HG02973 (cell line): ENCODE results near the gene COBL.

ENCODE experiments used
- ATAC-seq: cut with Tn5 transposase; IDR thresholded peaks from one replicate; pipeline ENCODE4 v1.9.1; 2021; ENCODE audit warnings: moderate library complexity; ENCODE audit not compliant: unreplicated experiment

COBL gene

DNA sequence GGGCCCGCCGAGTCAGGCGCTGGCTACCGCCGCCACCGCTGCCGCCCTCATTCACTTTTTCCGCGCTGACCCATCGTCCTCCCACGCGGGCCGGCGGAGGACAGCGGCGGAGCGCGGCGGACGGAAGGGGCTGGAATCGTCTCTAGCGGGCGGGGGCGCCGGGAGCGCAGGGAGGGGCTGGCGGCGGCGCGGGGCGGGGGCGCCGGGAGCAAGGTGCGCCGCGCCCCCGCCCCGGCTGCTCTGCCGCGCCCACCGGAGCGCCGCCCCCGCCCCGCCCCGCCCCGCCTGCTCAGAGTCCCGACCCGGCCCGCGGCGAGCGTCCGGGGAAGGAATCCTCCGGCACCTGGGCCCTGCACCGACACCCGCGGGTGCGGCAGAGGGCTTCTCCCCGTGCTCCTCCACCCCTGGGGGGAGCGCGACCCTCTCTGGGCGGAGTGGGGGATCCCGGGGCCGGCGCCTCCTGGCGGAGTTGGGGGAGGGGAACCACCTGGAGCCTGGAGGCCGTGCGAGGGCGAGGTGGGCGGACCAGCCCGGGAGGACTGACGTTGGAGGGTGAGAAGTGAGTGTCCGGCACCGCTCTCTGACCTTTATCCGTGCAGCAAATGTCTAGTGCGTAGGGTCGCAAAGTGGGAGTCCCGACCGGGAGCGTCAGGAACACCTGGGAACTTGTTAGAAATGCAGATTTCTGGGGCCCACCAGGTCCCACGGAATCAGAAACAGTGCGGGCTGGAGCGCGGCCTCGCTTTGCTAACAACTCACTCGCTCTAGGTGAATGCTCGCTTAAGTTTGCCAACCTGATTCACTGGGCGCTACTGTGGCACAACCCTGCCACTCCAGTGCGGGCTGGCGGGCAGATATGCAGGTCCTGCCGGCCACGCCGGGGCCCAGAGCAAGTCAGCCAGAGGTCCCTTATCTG is at the start of gene COBL:
Gene COBL (minus strand): TSS at position 144 of the 916 bp plus-strand sequence. CDS start 176 bp downstream, outside the sequence.
- ATAC-seq = no peak

DNA sequence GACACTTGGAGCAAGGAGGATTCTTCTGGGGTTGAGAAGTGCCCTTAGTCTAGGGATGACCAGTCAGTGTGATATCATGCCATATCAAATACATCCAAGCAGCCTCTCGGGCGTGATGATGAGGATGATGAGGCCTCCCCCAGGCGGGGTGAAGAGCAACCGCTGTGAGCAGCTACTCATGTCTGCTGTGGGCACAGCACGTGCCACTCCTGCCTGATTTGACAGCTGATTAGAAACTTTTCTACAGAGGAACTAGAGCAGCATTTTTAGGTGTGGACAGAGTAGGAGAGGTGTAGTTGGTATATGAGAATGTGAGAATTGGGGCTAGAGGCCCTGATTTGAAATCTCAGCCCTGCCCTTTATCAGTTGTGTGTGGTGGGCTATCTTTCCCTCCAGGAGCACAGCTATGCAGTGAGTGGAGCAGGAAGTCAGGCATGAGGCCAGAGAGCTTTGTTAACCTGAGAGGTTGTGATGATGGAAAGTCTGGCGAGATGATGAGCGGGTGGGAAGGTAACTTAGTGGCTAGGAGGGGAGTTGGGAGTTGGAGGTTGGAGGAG is 49.6 kb upstream of the COBL start:
- ATAC-seq = no peak

DNA sequence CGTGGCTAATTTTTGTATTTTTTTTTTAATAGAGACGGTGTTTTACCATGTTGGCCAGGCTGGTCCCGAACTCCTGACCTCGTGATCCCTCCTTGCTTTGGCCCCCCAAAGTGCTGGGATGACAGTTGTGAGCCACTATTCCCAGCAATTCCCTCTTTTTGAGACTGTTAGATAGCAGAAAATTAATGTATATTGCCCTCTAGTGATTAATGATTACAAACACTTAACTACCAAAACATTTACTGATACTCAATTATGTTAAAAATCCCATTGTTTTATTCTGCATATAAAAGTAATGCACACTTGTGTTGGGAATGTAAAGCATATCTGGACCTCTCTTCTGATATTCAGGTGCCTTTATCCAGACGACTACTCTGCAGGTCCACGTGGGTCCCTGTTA is 41.2 kb upstream of the COBL start:
- no peak for ATAC-seq

DNA sequence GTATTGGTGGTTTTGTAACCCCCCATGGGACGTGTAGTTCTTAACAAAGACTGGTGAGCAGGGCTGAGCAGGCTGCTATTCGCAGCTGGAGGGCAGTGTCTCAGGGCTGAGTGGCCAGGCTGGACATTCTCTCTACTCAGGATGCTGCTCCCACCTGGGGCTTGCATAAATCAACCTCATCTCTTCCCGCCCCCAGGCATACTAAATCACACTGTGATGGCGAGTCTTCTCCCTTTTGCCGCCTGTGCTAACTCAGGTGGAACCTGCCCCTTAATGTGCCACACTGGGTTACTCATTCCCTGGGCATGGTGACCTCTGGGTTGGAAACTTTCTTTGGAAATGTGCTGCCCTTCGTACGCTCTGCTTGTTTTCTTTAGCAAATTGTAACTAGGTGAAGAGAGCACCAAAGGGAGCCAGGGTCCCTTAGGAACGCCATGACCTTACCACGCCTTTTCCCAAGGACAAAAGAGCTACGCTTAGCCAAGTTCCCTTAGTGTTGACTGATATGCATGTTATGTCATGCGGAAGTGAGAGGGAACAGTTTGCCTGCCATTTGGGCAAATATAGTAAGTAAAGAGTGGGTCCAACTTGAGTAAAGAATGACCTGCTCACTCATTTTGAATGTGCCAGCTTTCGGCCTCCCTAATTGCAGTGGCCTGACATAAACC is 40.4 kb upstream of the COBL start:
- no peak for ATAC-seq

DNA sequence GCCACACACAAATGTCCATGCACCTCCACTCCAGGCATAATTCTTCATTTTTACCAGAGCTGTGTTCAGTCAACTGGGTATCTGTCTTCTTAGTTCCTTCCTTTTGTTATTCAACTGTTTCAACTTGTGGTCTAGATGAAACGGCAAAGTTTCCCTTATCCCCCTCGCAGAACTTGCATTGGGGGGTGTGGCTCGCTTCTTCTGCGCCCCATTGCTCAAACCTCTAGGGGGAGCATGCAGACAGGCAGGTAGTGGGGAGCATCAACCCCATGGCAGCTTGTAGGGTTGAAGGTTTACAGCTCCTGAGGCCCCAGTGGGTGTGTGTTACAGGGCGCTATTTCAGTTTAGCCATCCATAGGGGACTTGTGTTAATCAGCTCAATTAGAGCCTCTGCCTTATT is 38.3 kb upstream of the COBL start:
- no peak for ATAC-seq

- no peak for ATAC-seq
Observed at GRCh38 chr7:51354434-51354833, 37.8 kb upstream of the COBL start.

- no peak for ATAC-seq
Observed at GRCh38 chr7:51352174-51353100, 35.8 kb upstream of the COBL start.

DNA sequence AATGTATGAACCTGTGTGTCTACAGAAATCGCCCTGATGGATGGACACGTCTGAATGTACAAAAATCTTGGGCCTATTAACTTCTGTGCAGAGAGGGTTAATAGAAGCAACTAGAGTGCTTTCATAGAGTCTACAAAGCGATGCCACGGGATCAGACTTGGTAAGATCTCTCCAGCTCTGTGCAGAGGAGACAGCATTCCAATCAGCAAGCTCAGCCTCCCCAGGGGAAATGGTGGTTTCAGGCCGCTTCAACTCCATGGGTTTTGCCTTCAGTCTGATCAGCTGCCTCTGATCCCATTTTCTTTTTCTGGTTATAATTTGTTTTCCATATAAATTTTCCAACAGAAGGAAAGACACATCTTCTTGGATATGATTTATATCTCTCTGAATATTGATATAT is 35.1 kb upstream of the COBL start:
- ATAC-seq = no peak

- ATAC-seq = no peak
Observed at GRCh38 chr7:51350546-51350896, 33.9 kb upstream of the COBL start.

- no peak for ATAC-seq
Observed at GRCh38 chr7:51349820-51350545, 33.4 kb upstream of the COBL start.

GRCh38 chr7:51346126-51346525 is 29.5 kb upstream of the COBL start:
- no peak for ATAC-seq

GRCh38 chr7:51344406-51345138 is 28.0 kb upstream of the COBL start:
- no peak for ATAC-seq

DNA sequence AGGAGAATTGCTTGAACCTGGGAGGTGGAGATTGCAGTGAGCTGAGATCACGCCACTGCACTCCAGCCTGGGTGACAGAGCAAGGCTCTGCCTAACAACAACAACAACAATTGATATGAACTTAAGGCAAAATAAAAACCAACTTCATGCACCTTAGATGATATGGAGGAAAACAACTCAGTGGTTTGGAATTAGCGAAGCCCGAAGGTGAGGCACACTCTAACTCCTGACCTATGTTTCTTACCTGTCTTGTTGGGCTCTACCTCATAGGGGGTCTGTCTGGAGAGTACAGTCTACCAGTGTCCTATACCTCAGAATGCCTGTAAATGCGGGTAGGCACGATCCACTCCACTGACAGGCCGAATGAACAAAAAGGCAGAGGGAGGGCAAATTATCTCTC is 24.3 kb upstream of the COBL start:
- no peak for ATAC-seq

GRCh38 chr7:51340029-51340838 is 23.6 kb upstream of the COBL start:
- ATAC-seq = no peak

DNA sequence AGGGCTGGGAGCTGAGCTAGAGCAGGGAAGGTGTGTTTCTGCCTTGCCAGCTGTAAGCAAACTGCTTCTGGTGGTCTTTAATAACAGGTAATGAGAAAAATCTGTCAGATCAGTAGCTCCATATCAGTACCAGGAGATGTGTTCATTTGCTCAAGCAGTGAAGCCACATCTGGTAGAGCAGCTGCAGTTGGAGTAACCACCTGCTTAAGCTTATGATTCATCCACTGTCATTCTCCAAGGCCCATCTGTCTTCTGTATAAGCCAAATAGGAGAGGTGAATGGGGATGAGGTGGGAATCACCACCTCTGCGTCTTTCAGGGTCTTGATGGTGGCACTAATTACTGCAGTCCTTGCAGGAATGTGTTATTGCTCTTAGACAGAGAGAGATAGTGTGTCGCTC is 18.4 kb upstream of the COBL start:
- ATAC-seq = no peak

DNA sequence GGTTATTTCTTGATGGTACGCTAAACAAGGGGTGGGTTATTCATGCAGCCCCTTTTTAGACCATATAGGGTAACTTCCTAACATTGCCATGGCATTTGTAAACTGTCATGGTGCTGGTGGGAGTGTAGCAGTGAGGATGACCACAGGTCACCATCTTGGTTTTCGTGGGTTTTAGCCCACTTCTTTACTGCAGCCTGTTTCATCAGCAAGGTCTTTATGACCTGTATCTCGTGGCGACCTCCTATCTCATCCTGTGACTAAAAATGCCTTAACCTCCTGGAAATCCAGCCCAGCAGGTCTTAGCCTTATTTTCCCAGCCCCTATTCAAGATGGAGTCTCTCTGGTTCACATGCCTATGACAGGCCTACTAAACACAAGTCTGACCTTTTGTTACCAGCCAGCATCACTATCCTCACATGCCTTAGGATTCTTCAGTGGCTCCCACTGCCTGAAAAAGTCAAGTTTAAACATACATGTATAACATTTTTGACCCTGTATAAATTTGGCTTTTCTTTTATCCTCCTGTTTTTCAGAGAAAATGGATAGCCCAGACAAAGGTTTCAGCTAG is 13.2 kb upstream of the COBL start:
- no peak for ATAC-seq

- no peak for ATAC-seq
Observed at GRCh38 chr7:51328351-51328801, 11.8 kb upstream of the COBL start.

GRCh38 chr7:51327287-51327717 is 10.7 kb upstream of the COBL start:
- no peak for ATAC-seq
